Suprapubic skin (tissue), 4 donors: Measurements from ENCODE around the gene ZNF592. TPM values are rescaled to one million over a fixed set of nuclear protein-coding genes. Genes with fewer than 3 reads are reported as not detected.

Source experiments
- DNase-seq, 2 donors: peaks; one replicate each; pipeline ENCODE4 v3.0.0-alpha.2; 2019; ENCODE audit warnings: low spot score in 2 of 2
- H3K27ac ChIP-seq: fragments of 200-600 bp; sonication (generic); one replicate; pipeline ENCODE4 v1.5.1; 2019
- H3K27me3 ChIP-seq: fragments of 200-600 bp; sonication (generic); one replicate; pipeline ENCODE4 v1.5.1; 2019
- H3K36me3 ChIP-seq: fragments of 200-600 bp; sonication (generic); one replicate; pipeline ENCODE4 v1.5.1; 2019
- H3K4me1 ChIP-seq: fragments of 200-600 bp; sonication (generic); one replicate; pipeline ENCODE4 v1.5.1; 2019
- H3K4me3 ChIP-seq: fragments of 200-600 bp; sonication (generic); one replicate; pipeline ENCODE4 v1.5.1; 2019; ENCODE audit warnings: mild to moderate bottlenecking
- H3K9me3 ChIP-seq: fragments of 200-600 bp; sonication (generic); one replicate; pipeline ENCODE4 v1.5.1; 2019
- CTCF ChIP-seq, 2 donors: fragments of 200-600 bp in 1 of 2; fragments of 450-650 bp in 1 of 2; sonication (generic) in 1 of 2; IDR thresholded peaks; one replicate each; pipeline ENCODE4 v1.5.1; 2016 to 2019; ENCODE audit warnings: antibody characterized with exemption in 2 of 2, mild to moderate bottlenecking in 1 of 2, moderate library complexity in 1 of 2
- EP300 ChIP-seq: sonication (generic); formaldehyde crosslinking; IDR thresholded peaks from one replicate; pipeline ENCODE4 v1.6.1; 2017; ENCODE audit warnings: antibody characterized with exemption
- POLR2A ChIP-seq, 2 donors: fragments of 450-650 bp; IDR thresholded peaks; one replicate each; pipeline ENCODE4 v1.6.1; 2017; ENCODE audit warnings: antibody characterized with exemption in 2 of 2, mild to moderate bottlenecking in 2 of 2, moderate library complexity in 2 of 2
- POLR2AphosphoS5 ChIP-seq, 3 donors: sonication (generic); formaldehyde crosslinking; IDR thresholded peaks; one replicate each; pipeline ENCODE4 v1.6.1; 2017; ENCODE audit warnings: antibody characterized with exemption in 3 of 3
- WGBS: methylation state at CpG from one replicate; pipeline ENCODE4 v1.1.5; 2018; 5-methylcytosine and 5-hydroxymethylcytosine counted together
- total RNA-seq, 4 donors: library from RNA; depleted of rRNA; stranded (reverse); fragments of >200 nt; gene quantifications; one replicate each; pipeline ENCODE4 v1.1.0, GENCODE V29; 2016

The ZNF592 gene
- total RNA-seq, 4 donors from 2014 or later: 23.1 to 37.2 (median 30.7) TPM

GRCh38 chr15:84830036-84830435 is 81.6 kb downstream of the ZNF592 start:
- Histone ChIP-seq H3K4me3 (no peak overlapping the region), H3K9me3 (no peaks in the 10 kb centered on the region), H3K27ac (no peak overlapping the region), H3K36me3 (no peaks in the 10 kb centered on the region), H3K27me3 (no peaks in the 10 kb centered on the region), H3K4me1 (peaks cover 11% of the 10 kb centered on the region)
- 75% methylated on average over 2 of the region's 2 CpGs for WGBS
- TF ChIP-seq POLR2AphosphoS5 (IDR thresholded peaks at IDR 0.05) (no peak), CTCF (IDR thresholded peaks at IDR 0.05) (no peak), POLR2A (IDR thresholded peaks at IDR 0.05) (no peak), EP300 (no peak)
- DNase-seq: no peak

- no peak overlapping the region for H3K27ac ChIP-seq
- 91% methylated on average over 5 of the region's 5 CpGs for WGBS
- no peak overlapping the region for H3K4me3 ChIP-seq
- TF ChIP-seq EP300: no peak
- TF ChIP-seq CTCF (IDR thresholded peaks at IDR 0.05): no peak
- TF ChIP-seq POLR2AphosphoS5 (IDR thresholded peaks at IDR 0.05): no peak
- no peak for TF ChIP-seq POLR2A (IDR thresholded peaks at IDR 0.05)
- no peak for DNase-seq
- no peaks in the 10 kb centered on the region for H3K27me3 ChIP-seq
- peaks cover 10% of the 10 kb centered on the region for H3K4me1 ChIP-seq
- H3K36me3 ChIP-seq: no peaks in the 10 kb centered on the region
- H3K9me3 ChIP-seq: no peaks in the 10 kb centered on the region
Measured at GRCh38 chr15:84831028-84831427, 82.6 kb downstream of the ZNF592 start.

- peaks cover 7% of the 10 kb centered on the region for H3K4me1 ChIP-seq
- TF ChIP-seq POLR2A (IDR thresholded peaks at IDR 0.05): no peak
- TF ChIP-seq CTCF (IDR thresholded peaks at IDR 0.05): no peak
- no peak for TF ChIP-seq EP300
- no peak for TF ChIP-seq POLR2AphosphoS5 (IDR thresholded peaks at IDR 0.05)
- H3K27me3 ChIP-seq: no peaks in the 10 kb centered on the region
- H3K4me3 ChIP-seq: no peak overlapping the region
- WGBS: 63% methylated on average over 2 of the region's 2 CpGs
- no peak overlapping the region for H3K27ac ChIP-seq
- DNase-seq: no peak
- H3K9me3 ChIP-seq: no peaks in the 10 kb centered on the region
- no peaks in the 10 kb centered on the region for H3K36me3 ChIP-seq
Measured at GRCh38 chr15:84831613-84832012, 83.2 kb downstream of the ZNF592 start.

- no peaks in the 10 kb centered on the region for H3K27me3 ChIP-seq
- no peak overlapping the region for H3K27ac ChIP-seq
- no peaks in the 10 kb centered on the region for H3K9me3 ChIP-seq
- H3K4me1 ChIP-seq: no peaks in the 10 kb centered on the region
- no peak overlapping the region for H3K4me3 ChIP-seq
- 80% methylated on average over 2 of the region's 2 CpGs for WGBS
- DNase-seq: no peak
- no peaks in the 10 kb centered on the region for H3K36me3 ChIP-seq
- TF ChIP-seq EP300: no peak
Measured at GRCh38 chr15:84832448-84833040, 84.2 kb downstream of the ZNF592 start.

- H3K36me3 ChIP-seq: no peaks in the 10 kb centered on the region
- H3K9me3 ChIP-seq: no peaks in the 10 kb centered on the region
- H3K4me1 ChIP-seq: no peaks in the 10 kb centered on the region
- no peaks in the 10 kb centered on the region for H3K27me3 ChIP-seq
- no peak overlapping the region for H3K4me3 ChIP-seq
- DNase-seq: no peak
- 51% methylated on average over 2 of the region's 4 CpGs for WGBS
- H3K27ac ChIP-seq: no peak overlapping the region
- no peak for TF ChIP-seq POLR2A (IDR thresholded peaks at IDR 0.05)
- TF ChIP-seq EP300: no peak
- TF ChIP-seq POLR2AphosphoS5 (IDR thresholded peaks at IDR 0.05): no peak
- TF ChIP-seq CTCF (IDR thresholded peaks at IDR 0.05): no peak
Measured at GRCh38 chr15:84833447-84834228, 85.2 kb downstream of the ZNF592 start.
